Panc1 (cell line): ENCODE measurements around the gene E2F1. TPM values are rescaled to one million over a fixed set of nuclear protein-coding genes. Genes with fewer than 3 reads are reported as not detected.

Source experiments
- ATAC-seq: fragments of 200-7000 bp; cut with Tn5 transposase; 2 replicates; pipeline ENCODE4 v1.9.1; 2020; ENCODE audit warnings: mild to moderate bottlenecking, moderate library complexity
- BruUV-seq: library from RNA; stranded (reverse); fragments of 400-500 nt; replicated peaks from 2 replicates; lab custom pipeline; 2021; lab: Mats Ljungman, UMichigan
- CTCF ChIA-PET: fragments of 300-600 bp; sonication (Branson Sonifier 250); formaldehyde crosslinking; loops from one replicate; lab custom pipeline; 2022; ENCODE audit warnings: antibody characterized with exemption; lab: Charles Lee
- POLR2A ChIA-PET: fragments of 300-600 bp; sonication (Branson Sonifier 250); formaldehyde crosslinking; loops from one replicate; lab custom pipeline; 2022; ENCODE audit warnings: antibody characterized with exemption; lab: Charles Lee
- DNase-seq: peaks from one replicate; pipeline ENCODE4 v3.0.0-alpha.2; 2010; ENCODE audit warnings: low read depth, low spot score
- H3K27ac ChIP-seq: 2 replicates; pipeline ENCODE4 v1.5.1; 2011; ENCODE audit warnings: mild to moderate bottlenecking, low read length, inconsistent platforms
- H3K27me3 ChIP-seq: fragments of 200-500 bp; sonication (Bioruptor generic); 2 replicates; pipeline ENCODE4 v1.6.0; 2014; ENCODE audit warnings: low read length, inconsistent platforms; ENCODE audit not compliant: control insufficient read depth, insufficient read depth
- H3K36me3 ChIP-seq: fragments of 200-500 bp; sonication (Bioruptor generic); 2 replicates; pipeline ENCODE4 v1.5.1; 2014; ENCODE audit warnings: inconsistent platforms, mild to moderate bottlenecking, low read length, moderate library complexity; ENCODE audit not compliant: control insufficient read depth, insufficient read depth
- H3K4me1 ChIP-seq: 2 replicates; pipeline ENCODE4 v1.5.1; 2011; ENCODE audit warnings: inconsistent platforms, mild to moderate bottlenecking, low read length, moderate library complexity; ENCODE audit not compliant: control insufficient read depth, insufficient read depth
- H3K4me3 ChIP-seq, 2 experiments: 2 replicates each; pipeline ENCODE4 v1.5.1; 2011 to 2012; ENCODE audit warnings: low read depth in 2 of 2, low read length in 2 of 2, mild to moderate bottlenecking in 2 of 2, inconsistent platforms in 1 of 2, moderate library complexity in 1 of 2
- H3K9me3 ChIP-seq: fragments of 200-500 bp; sonication (Bioruptor generic); 2 replicates; pipeline ENCODE4 v1.5.1; 2014; ENCODE audit warnings: low read depth, mild to moderate bottlenecking, inconsistent platforms, low read length, moderate library complexity; ENCODE audit not compliant: control insufficient read depth, insufficient read depth
- CTCF ChIP-seq: fragments of 450-650 bp; IDR thresholded peaks from 2 replicates; pipeline ENCODE4 v1.5.1; 2017; ENCODE audit warnings: mild to moderate bottlenecking
- POLR2AphosphoS5 ChIP-seq: IDR thresholded peaks from 2 replicates; pipeline ENCODE4 v1.6.1; 2012; ENCODE audit warnings: mild to moderate bottlenecking, low read depth, low read length, moderate library complexity
- SIN3A ChIP-seq: IDR thresholded peaks from 2 replicates; pipeline ENCODE4 v1.6.1; 2012; ENCODE audit warnings: low read depth, mild to moderate bottlenecking, low read length, moderate library complexity, borderline replicate concordance; ENCODE audit not compliant: insufficient read depth
- TCF7L2 ChIP-seq: IDR thresholded peaks from 2 replicates; pipeline ENCODE4 v1.6.1; 2011; ENCODE audit warnings: mild to moderate bottlenecking, low read depth, low read length, inconsistent platforms
- in situ Hi-C: cut with HindIII; loops from 2 replicates; pipeline ENCODE4 v1.10.0; 2016; ENCODE audit warnings: low sequenced_read_pairs, low pct_unique_long_range_greater_than_20kb
- intact Hi-C: fragments of 100-400 bp; cut with micrococcal nuclease; formaldehyde crosslinking; loops from one replicate; pipeline ENCODE4 v1.10.0; 2022; ENCODE audit not compliant: unreplicated experiment
- total RNA-seq: library from RNA; stranded (reverse); gene quantifications from one replicate; pipeline ENCODE4 v1.2.1, GENCODE V29; 2021; ENCODE audit not compliant: unreplicated experiment
- TF ChIP-seq, protein P1 (sequence below), 2 experiments: IDR thresholded peaks; 2 replicates each; pipeline ENCODE4 v1.6.1; 2011 to 2012; ENCODE audit warnings: low read depth in 2 of 2, control low read depth in 1 of 2, low read length in 1 of 2, mild to moderate bottlenecking in 1 of 2, moderate library complexity in 1 of 2; ENCODE audit not compliant: insufficient read depth in 1 of 2

E2F1 gene
- total RNA-seq, 1 experiment from 2014 or later = 64.2 TPM

- intact Hi-C loops = no loop called here
- CTCF ChIA-PET = interaction anchor here (0.7 kb wide), 1 partner anchor 61 kb away, joined by 5 read pairs; no protein-coding TSS in a partner anchor
- H3K4me3 ChIP-seq = peak overlapping the region; percentile 55 to 83
- BruUV-seq = no TSS peak
- POLR2A ChIA-PET = interaction anchor here (1.0 kb wide), 1 partner anchor 9 kb away, joined by 5 read pairs; no protein-coding TSS in a partner anchor
- peaks cover 13% of the 10 kb centered on the region for H3K4me1 ChIP-seq
- H3K27ac ChIP-seq = peak overlapping the region; percentile 90
- in situ Hi-C loops = no loop called here
- TF ChIP-seq POLR2AphosphoS5 = 0 out of 2 replicates have a peak, but pooled peaks have one; percentile 25
- TF ChIP-seq TCF7L2 = no peak
- TF ChIP-seq SIN3A = peak; percentile 57; the same call in 1 of the 2 replicates
- no peaks in the 10 kb centered on the region for H3K27me3 ChIP-seq
- peaks cover 5% of the 10 kb centered on the region; the same call in 1 of the 2 replicates for H3K9me3 ChIP-seq
- DNase-seq (no peak), ATAC-seq (peak; percentile 83)
- no peaks in the 10 kb centered on the region for H3K36me3 ChIP-seq
These were observed 46.2 kb upstream of the E2F1 start for GRCh38 chr20:33732166-33732970.

GRCh38 chr20:33731693-33732165 is 45.5 kb upstream of the E2F1 start, which contains the start of gene ZNF341:
TSS of gene ZNF341 (plus strand) at chr20:33731996. CDS start at chr20:33732022, 26 bp downstream.
- Histone ChIP-seq H3K27me3 (no peaks in the 10 kb centered on the region), H3K36me3 (no peaks in the 10 kb centered on the region), H3K4me1 (peaks cover 13% of the 10 kb centered on the region), H3K9me3 (peaks cover 1% of the 10 kb centered on the region; the same call in 1 of the 2 replicates), H3K27ac (peak within 1 kb of the TSS; percentile 90), H3K4me3 (peak within 1 kb of the TSS; percentile 55 to 83)
- POLR2A ChIA-PET = no interaction called here
- ATAC-seq = peak; percentile 91
- CTCF ChIA-PET = no interaction called here
- TF ChIP-seq POLR2AphosphoS5 (no peak), CTCF (peak; percentile 99), TCF7L2 (no peak)
- TF ChIP-seq, protein P1, sequence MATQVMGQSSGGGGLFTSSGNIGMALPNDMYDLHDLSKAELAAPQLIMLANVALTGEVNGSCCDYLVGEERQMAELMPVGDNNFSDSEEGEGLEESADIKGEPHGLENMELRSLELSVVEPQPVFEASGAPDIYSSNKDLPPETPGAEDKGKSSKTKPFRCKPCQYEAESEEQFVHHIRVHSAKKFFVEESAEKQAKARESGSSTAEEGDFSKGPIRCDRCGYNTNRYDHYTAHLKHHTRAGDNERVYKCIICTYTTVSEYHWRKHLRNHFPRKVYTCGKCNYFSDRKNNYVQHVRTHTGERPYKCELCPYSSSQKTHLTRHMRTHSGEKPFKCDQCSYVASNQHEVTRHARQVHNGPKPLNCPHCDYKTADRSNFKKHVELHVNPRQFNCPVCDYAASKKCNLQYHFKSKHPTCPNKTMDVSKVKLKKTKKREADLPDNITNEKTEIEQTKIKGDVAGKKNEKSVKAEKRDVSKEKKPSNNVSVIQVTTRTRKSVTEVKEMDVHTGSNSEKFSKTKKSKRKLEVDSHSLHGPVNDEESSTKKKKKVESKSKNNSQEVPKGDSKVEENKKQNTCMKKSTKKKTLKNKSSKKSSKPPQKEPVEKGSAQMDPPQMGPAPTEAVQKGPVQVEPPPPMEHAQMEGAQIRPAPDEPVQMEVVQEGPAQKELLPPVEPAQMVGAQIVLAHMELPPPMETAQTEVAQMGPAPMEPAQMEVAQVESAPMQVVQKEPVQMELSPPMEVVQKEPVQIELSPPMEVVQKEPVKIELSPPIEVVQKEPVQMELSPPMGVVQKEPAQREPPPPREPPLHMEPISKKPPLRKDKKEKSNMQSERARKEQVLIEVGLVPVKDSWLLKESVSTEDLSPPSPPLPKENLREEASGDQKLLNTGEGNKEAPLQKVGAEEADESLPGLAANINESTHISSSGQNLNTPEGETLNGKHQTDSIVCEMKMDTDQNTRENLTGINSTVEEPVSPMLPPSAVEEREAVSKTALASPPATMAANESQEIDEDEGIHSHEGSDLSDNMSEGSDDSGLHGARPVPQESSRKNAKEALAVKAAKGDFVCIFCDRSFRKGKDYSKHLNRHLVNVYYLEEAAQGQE (IDR thresholded peaks at IDR 0.05; ENCODE audit: insufficient read depth in 1 of 2, low read depth in 2 of 2, low read length in 1 of 2) = no peak
- BruUV-seq = no TSS peak
- in situ Hi-C loops (no loop called here), intact Hi-C loops (no loop called here)
- DNase-seq = no peak
